Measurements from ENCODE around the gene TBC1D22A. TPM values are rescaled to one million over a fixed set of nuclear protein-coding genes. Genes with fewer than 3 reads are reported as not detected.
A peak's percentile ranks its signal among the peaks of the same experiment; 100 is the strongest.
"Not testable (repeated sequence)": the region's sequence is repeated elsewhere in the genome, so short reads cannot be mapped to it uniquely, and the experiment has no call there.

The TBC1D22A gene
- total RNA-seq, 1 donor from 2014 or later: 14.3 TPM

DNA sequence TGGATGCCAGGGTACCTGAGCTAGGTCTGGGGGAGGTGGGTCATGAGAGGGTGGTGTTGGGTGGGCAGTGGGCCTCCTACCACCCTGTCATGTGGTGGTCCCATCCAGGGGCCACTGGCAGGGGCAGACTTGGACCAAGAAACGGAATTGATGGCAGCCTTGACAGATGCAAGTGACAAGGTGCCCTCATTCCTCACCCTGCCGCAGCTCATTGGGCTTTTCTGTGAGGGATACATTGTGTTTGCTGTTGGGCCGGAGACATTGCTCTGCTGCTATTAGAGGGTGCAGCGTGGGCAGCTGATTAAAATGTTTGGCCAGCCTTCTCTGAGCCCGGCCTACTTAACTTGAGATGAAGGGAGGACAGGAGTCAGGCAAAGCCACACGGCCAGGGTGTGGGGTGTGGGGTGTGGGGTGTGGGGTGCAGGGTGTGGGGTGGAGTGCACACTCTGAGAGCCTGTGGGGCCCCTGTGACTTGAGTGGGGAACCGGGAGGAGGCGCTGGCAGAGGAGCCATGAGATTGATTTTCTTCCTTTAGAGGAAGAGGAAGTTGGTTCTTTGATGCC, 351.5 kb downstream of the TBC1D22A start:
- Mint-ChIP-seq H3K27me3 (ENCODE audit: low read depth) (no peaks in the 10 kb centered on the region), H3K27ac (ENCODE audit: unreplicated experiment) (peak overlapping the region; percentile 58), H3K9me3 (peaks cover 1% of the 10 kb centered on the region), H3K4me1 (peaks cover 16% of the 10 kb centered on the region), H3K4me3 (no peak overlapping the region), H3K36me3 (ENCODE audit: low read depth) (peaks cover 2% of the 10 kb centered on the region)
- TF ChIP-seq, protein P1, sequence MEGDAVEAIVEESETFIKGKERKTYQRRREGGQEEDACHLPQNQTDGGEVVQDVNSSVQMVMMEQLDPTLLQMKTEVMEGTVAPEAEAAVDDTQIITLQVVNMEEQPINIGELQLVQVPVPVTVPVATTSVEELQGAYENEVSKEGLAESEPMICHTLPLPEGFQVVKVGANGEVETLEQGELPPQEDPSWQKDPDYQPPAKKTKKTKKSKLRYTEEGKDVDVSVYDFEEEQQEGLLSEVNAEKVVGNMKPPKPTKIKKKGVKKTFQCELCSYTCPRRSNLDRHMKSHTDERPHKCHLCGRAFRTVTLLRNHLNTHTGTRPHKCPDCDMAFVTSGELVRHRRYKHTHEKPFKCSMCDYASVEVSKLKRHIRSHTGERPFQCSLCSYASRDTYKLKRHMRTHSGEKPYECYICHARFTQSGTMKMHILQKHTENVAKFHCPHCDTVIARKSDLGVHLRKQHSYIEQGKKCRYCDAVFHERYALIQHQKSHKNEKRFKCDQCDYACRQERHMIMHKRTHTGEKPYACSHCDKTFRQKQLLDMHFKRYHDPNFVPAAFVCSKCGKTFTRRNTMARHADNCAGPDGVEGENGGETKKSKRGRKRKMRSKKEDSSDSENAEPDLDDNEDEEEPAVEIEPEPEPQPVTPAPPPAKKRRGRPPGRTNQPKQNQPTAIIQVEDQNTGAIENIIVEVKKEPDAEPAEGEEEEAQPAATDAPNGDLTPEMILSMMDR (conservative IDR thresholded peaks at IDR 0.05): no peak
- no peak for DNase-seq (ENCODE audit: low read depth, low spot score)

DNA sequence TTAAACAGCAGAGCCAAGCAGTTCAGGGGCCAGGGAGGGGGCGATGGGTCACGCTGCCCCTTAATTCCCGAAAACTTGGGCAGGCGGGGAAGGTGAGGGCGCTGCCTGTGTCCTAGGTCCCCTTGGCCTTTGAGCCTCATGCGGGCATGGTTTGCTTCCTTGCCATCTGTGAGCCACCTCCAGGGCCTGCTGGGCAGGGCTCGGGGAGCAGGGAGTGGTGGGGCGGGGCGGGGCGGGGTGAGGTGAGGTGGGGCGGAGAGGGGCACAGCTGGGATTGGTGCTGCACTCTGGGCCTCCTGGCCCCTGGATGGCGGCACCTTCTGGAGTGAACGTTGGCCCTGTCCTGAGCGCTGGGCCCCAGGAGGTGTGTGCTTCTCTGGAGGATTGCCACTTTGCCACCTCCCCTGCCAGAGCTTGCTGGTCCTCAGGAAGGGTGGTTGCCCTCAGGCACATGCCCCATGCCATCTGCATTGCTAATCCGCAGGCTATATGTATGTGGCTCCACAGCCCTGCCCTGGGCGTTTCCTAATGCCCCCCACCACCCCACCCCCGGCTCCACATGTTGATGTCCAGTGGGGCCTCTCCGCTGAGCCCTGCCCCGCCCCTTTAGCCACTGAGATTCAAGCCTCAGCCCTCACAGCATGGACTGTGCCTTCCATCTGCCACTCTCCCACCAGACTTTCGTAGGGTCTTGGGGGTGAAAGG, 352.5 kb downstream of the TBC1D22A start:
- Mint-ChIP-seq H3K36me3 (ENCODE audit: low read depth) (peaks cover 2% of the 10 kb centered on the region), H3K4me1 (peaks cover 16% of the 10 kb centered on the region), H3K9me3 (no peaks in the 10 kb centered on the region), H3K27ac (ENCODE audit: unreplicated experiment) (no peak overlapping the region), H3K27me3 (ENCODE audit: low read depth) (no peaks in the 10 kb centered on the region), H3K4me3 (no peak overlapping the region)
- no peak for DNase-seq (ENCODE audit: low read depth, low spot score)
- TF ChIP-seq, protein P1 (conservative IDR thresholded peaks at IDR 0.05): no peak

DNA sequence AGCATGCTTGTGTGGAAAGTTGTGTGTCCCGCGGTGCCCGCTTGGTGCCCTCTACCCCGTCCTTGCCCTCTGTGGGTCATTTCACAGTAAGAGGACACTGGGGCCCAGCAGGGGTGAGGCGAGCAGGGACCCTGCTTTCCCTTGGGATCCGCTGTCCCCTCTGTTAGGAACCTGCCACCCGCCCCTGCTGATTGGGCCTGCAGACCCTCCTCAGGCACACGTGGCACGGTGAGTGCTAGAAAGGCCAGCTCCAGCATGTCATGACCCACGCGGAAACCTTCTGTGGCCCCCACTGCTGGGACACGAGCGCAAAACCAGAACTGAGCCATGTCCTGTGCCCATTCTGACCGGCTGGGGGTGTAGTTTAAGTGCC, 353.1 kb downstream of the TBC1D22A start:
- H3K4me1 Mint-ChIP-seq: peaks cover 22% of the 10 kb centered on the region
- TF ChIP-seq, protein P1 (conservative IDR thresholded peaks at IDR 0.05): no peak
- H3K9me3 Mint-ChIP-seq: no peaks in the 10 kb centered on the region
- DNase-seq (ENCODE audit: low read depth, low spot score): no peak
- H3K4me3 Mint-ChIP-seq: no peak overlapping the region
- no peaks in the 10 kb centered on the region for H3K27me3 Mint-ChIP-seq (ENCODE audit: low read depth)
- peaks cover 2% of the 10 kb centered on the region for H3K36me3 Mint-ChIP-seq (ENCODE audit: low read depth)
- H3K27ac Mint-ChIP-seq (ENCODE audit: unreplicated experiment): no peak overlapping the region

DNA sequence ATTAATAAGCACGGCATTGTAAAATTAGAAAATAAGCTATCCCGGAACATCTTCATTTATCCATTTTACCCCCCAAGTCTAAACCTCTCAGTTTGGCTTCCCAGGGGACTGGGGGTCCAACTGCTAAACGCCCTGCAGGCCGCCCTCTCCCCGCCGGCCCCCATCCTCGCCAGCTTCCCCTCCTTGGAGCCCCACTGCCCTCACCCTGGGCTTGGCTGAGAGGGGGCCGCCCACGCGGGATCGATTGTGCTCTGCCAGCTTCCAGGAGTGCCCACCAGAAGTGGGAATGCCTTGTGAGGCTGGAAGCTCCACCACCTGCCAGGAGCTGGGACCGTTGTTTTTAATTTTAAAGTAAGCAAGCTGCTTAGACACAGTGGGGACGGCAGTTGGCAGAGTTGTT, 353.5 kb downstream of the TBC1D22A start:
- Mint-ChIP-seq H3K27ac (ENCODE audit: unreplicated experiment) (no peak overlapping the region), H3K9me3 (no peaks in the 10 kb centered on the region), H3K4me1 (peaks cover 22% of the 10 kb centered on the region), H3K36me3 (ENCODE audit: low read depth) (peaks cover 2% of the 10 kb centered on the region), H3K4me3 (no peak overlapping the region), H3K27me3 (ENCODE audit: low read depth) (no peaks in the 10 kb centered on the region)
- TF ChIP-seq, protein P1 (conservative IDR thresholded peaks at IDR 0.05): no peak
- no peak for DNase-seq (ENCODE audit: low read depth, low spot score)

DNA sequence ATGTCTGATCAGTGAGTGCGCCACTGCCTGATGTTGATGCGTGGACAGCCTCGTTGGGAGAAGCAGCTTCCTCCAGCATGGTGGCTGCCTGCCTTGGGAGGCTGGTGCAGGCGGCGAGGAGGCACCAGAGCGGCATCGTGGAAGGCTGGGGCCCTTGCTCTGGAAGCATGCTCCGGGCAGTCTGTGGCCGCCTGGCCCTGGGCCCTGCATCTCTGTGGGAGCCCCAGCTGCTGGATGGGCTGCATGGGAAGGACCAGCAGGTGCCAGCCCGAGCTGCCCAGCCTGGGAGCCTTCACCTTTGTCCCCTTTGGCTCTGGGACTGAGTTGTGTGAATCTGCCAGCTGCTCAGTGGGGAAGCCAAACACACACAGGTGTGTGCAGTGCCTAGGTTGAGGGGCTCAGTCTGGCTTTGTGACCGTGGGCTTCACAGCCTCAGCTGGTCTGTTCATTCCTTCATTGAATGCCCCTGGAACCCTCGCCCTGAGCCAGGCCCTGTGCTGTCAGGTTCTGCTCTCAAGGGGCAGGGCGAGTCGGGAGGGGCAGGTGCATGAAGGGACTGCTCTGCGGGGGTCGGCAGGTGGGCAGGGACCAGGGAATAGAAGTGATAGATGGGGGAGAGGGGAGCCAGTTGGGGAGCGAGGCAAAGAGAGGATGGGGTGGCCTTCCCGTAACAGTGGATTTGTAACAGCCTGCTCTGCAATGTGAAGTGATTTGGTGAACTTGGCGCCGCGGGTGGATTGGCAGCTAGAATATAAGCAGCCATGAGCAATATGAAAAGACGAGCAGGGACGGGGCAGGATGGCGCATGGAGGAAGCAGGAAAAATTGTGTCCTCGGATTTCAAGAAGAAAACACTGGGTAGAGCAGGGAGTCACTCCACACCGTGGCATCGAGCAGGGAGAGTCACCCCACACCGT, 354.2 kb downstream of the TBC1D22A start:
- no peaks in the 10 kb centered on the region for H3K36me3 Mint-ChIP-seq (ENCODE audit: low read depth)
- H3K27me3 Mint-ChIP-seq (ENCODE audit: low read depth): no peaks in the 10 kb centered on the region
- TF ChIP-seq, protein P1 (conservative IDR thresholded peaks at IDR 0.05): no peak
- H3K4me1 Mint-ChIP-seq: peaks cover 15% of the 10 kb centered on the region
- H3K9me3 Mint-ChIP-seq: no peaks in the 10 kb centered on the region
- H3K27ac Mint-ChIP-seq (ENCODE audit: unreplicated experiment): no peak overlapping the region
- no peak for DNase-seq (ENCODE audit: low read depth, low spot score)
- H3K4me3 Mint-ChIP-seq: no peak overlapping the region

DNA sequence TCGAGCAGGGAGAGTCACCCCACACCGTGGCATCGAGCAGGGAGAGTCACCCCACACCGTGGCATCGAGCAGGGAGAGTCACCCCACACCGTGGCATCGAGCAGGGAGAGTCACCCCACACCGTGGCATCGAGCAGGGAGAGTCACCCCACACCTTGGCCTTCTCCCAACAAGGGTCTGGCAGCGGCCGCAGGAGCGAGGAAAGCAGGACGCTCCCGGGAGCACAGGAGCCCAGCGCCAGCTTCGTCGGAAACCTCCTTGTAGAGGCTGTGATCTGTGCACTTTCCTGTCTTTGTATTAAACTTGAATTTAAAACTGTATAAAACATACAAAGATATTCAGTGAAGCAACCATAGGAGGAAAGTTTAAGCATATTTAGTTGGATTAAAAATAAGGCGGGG, 355.0 kb downstream of the TBC1D22A start:
- not testable (repeated sequence) for H3K27ac Mint-ChIP-seq (ENCODE audit: unreplicated experiment); H3K9me3 Mint-ChIP-seq; H3K4me3 Mint-ChIP-seq; H3K27me3 Mint-ChIP-seq (ENCODE audit: low read depth); H3K36me3 Mint-ChIP-seq (ENCODE audit: low read depth); DNase-seq (ENCODE audit: low read depth, low spot score)
- H3K4me1 Mint-ChIP-seq: peaks cover 15% of the 10 kb centered on the region

All from neural crest cell (in vitro differentiated cells).